NCI-H82 (cell line): ENCODE data around the gene DMXL2.

Experiments
- DNase-seq: peaks from one replicate; lab custom pipeline; 2025; lab: John Stamatoyannopoulos, UW

The DMXL2 gene

GRCh38 chr15:51405693-51406523, 216.7 kb downstream of the DMXL2 start:
- peak; percentile 2 for DNase-seq

DNA sequence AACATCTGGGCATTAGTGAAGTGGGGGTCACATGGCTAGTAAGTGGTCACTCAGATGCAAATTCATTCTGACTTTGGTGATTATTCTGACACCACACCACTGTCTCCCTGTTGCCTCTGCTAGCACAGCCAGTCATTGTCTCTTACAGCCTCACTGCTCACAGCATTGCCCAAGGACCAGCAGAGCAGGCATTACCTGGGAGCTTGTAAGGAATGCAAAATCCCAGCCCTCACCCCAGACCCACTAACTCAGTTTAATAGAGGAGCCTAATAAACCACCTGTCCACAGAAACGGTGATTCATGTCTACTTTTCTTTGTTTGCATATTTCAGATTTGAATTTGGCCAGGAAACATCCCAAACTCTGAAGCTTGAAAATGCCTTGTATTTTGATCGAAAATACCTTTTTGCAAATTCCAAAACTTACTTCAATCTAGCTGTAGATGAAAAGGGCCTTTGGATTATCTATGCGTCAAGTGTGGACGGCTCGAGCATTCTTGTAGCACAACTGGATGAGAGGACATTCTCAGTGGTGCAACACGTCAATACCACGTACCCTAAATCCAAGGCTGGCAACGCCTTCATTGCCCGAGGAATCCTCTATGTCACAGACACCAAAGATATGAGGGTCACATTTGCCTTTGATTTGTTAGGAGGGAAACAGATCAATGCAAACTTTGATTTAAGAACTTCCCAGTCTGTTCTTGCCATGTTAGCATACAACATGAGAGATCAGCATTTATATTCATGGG, 218.4 kb downstream of the DMXL2 start:
- no peak for DNase-seq

DNA sequence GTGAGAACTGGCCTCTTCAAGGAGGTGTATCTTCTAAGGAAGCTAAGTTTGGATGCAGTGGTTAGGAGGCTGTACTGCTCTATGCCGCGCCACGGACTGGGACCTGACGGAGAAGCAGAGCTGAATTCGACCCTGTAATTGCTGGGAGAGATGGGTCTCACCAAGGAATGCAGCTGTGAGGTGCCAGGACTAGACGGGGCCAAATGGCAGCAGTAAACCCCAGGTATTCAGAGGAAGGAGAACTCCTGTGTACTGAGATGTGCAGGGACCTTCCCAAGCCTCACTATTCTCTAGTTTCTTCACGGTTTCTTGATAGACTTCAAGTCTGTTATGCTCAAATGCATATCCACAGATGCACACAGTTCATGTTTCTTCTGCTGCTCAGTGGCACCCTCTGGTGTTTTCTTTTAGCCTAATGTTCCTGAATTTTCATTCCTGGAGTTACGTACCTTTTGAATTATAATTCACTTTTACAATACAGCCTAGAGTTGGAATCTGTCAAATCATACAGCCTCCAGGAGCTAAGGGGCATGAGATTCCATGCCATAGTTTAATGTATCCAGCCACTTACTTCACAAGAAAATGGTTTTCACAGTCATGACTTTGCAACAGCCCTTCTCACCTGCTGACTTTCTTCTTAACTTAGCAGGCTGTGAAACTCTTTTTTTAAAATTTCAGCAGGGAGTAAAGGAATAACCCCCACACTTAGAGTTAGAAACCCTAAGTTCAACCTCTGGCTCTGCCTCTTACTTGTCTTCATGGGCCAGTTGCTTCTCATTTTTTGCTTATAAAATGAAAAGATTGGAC, 219.3 kb downstream of the DMXL2 start:
- peak; percentile 73 for DNase-seq

- peak; percentile 67 for DNase-seq
Measured at GRCh38 chr15:51401872-51402517, 220.6 kb downstream of the DMXL2 start.

DNA sequence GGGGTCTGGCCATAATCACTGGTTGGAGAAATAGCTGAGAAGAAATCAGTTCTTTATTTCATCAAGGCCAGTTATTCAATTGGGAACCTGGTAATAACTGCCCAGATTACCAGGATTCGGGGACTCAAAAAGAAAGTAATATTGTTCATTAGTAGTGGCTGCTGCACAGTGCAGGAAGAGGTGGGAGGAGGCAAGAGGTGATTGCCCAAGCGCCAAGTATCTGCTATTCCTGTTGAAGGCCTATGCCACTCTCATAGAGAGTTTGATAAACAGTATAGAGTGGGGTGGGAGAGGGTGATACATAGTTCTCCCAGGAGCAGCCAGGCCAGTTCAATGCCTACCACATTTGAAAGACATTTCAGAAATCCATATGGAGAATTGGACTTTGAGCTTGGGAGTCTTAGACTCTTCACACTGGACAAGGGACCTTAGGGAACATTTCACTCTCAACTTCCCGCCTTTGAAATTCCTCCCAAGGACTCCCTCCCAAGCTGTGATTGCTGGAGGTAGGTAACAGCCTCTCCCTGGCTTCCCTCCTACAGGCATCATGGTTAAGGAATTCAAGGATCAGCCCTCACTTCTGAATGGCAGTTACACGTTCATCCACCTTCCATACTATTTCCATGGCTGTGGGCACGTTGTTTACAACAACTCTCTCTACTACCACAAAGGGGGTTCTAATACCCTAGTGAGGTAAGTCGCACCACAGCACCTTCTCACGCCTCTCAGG, 221.4 kb downstream of the DMXL2 start:
- no peak for DNase-seq

- DNase-seq: peak; percentile 33
Measured at GRCh38 chr15:51398626-51399025, 223.9 kb downstream of the DMXL2 start.
